Memory B cell (primary cell): ENCODE data around the gene SCO2.

ENCODE experiments used
- ATAC-seq: fragments of 150-1000 bp; cut with Tn5 transposase; 2 replicates; pipeline ENCODE4 v1.10.0; 2021; ENCODE audit warnings: low read depth, mild to moderate bottlenecking, moderate library complexity
- DNase-seq, 2 donors: peaks; one replicate each; pipeline ENCODE4 v3.0.0; 2022; ENCODE audit warnings: low spot score in 2 of 2
- H3K27ac Mint-ChIP-seq: one replicate; pipeline ENCODE4 v1.8.0; 2022; ENCODE audit warnings: mild to moderate bottlenecking, moderate library complexity, mixed read lengths
- H3K27me3 Mint-ChIP-seq: one replicate; pipeline ENCODE4 v1.8.0; 2022; ENCODE audit warnings: mixed read lengths
- H3K36me3 Mint-ChIP-seq: one replicate; pipeline ENCODE4 v1.8.0; 2022; ENCODE audit warnings: mild to moderate bottlenecking, mixed read lengths
- H3K4me1 Mint-ChIP-seq: one replicate; pipeline ENCODE4 v1.8.0; 2022; ENCODE audit warnings: mixed read lengths
- H3K4me3 Mint-ChIP-seq: one replicate; pipeline ENCODE4 v1.8.0; 2022; ENCODE audit warnings: mild to moderate bottlenecking, moderate library complexity, mixed read lengths
- H3K9me3 Mint-ChIP-seq: one replicate; pipeline ENCODE4 v1.8.0; 2022; ENCODE audit warnings: mixed read lengths

The SCO2 gene

GRCh38 chr22:50531546-50531961, 6.2 kb upstream of the SCO2 start:
- H3K9me3 Mint-ChIP-seq, result no peaks in the 10 kb centered on the region
- no peaks in the 10 kb centered on the region for H3K27me3 Mint-ChIP-seq
- peak overlapping the region; percentile 98 for H3K27ac Mint-ChIP-seq
- ATAC-seq, result peak; percentile 54
- peaks cover 35% of the 10 kb centered on the region for H3K4me1 Mint-ChIP-seq
- peak; percentile 78 to 82 for DNase-seq
- peak overlapping the region; percentile 89 for H3K4me3 Mint-ChIP-seq
- no peaks in the 10 kb centered on the region for H3K36me3 Mint-ChIP-seq

GRCh38 chr22:50530877-50531545, 5.6 kb upstream of the SCO2 start:
- H3K4me3 Mint-ChIP-seq, result peak overlapping the region; percentile 89
- peak; percentile 87 to 88 for DNase-seq
- no peaks in the 10 kb centered on the region for H3K9me3 Mint-ChIP-seq
- peak; percentile 52 for ATAC-seq
- H3K27me3 Mint-ChIP-seq, result no peaks in the 10 kb centered on the region
- no peaks in the 10 kb centered on the region for H3K36me3 Mint-ChIP-seq
- peaks cover 35% of the 10 kb centered on the region for H3K4me1 Mint-ChIP-seq
- peak overlapping the region; percentile 98 for H3K27ac Mint-ChIP-seq

GRCh38 chr22:50530580-50530876, 5.1 kb upstream of the SCO2 start:
- Mint-ChIP-seq H3K27me3 (no peaks in the 10 kb centered on the region), H3K9me3 (no peaks in the 10 kb centered on the region), H3K4me3 (peak overlapping the region; percentile 89), H3K4me1 (peaks cover 35% of the 10 kb centered on the region), H3K36me3 (no peaks in the 10 kb centered on the region), H3K27ac (peak overlapping the region; percentile 98)
- DNase-seq, result no peak
- ATAC-seq, result no peak

GRCh38 chr22:50529897-50530579, 4.6 kb upstream of the SCO2 start, which contains the start of gene TYMP:
Gene TYMP, minus strand, starts transcription at chr22:50530012. Its CDS starts 303 bp downstream, at chr22:50529709.
- H3K36me3 Mint-ChIP-seq, result no peaks in the 10 kb centered on the region
- no peaks in the 10 kb centered on the region for H3K9me3 Mint-ChIP-seq
- H3K27ac Mint-ChIP-seq, result peak within 1 kb of the TSS; percentile 98
- no peaks in the 10 kb centered on the region for H3K27me3 Mint-ChIP-seq
- peak within 1 kb of the TSS; percentile 89 for H3K4me3 Mint-ChIP-seq
- peak; percentile 69 to 75 for DNase-seq
- peaks cover 32% of the 10 kb centered on the region for H3K4me1 Mint-ChIP-seq
- peak; percentile 23 for ATAC-seq

GRCh38 chr22:50529416-50529896, 4.1 kb upstream of the SCO2 start:
- Mint-ChIP-seq H3K9me3 (no peaks in the 10 kb centered on the region), H3K27ac (peak overlapping the region; percentile 98), H3K27me3 (no peaks in the 10 kb centered on the region), H3K4me1 (peaks cover 34% of the 10 kb centered on the region), H3K36me3 (no peaks in the 10 kb centered on the region), H3K4me3 (peak overlapping the region; percentile 89)
- DNase-seq (no peak), ATAC-seq (no peak)

GRCh38 chr22:50528682-50529415, 3.5 kb upstream of the SCO2 start:
- DNase-seq (no peak), ATAC-seq (no peak)
- Mint-ChIP-seq H3K4me1 (peaks cover 33% of the 10 kb centered on the region), H3K4me3 (peak overlapping the region; percentile 56), H3K27ac (peak overlapping the region; percentile 37), H3K9me3 (no peaks in the 10 kb centered on the region), H3K27me3 (no peaks in the 10 kb centered on the region), H3K36me3 (no peaks in the 10 kb centered on the region)

- Mint-ChIP-seq H3K9me3 (no peaks in the 10 kb centered on the region), H3K4me3 (peak overlapping the region; percentile 88), H3K36me3 (no peaks in the 10 kb centered on the region), H3K27me3 (no peaks in the 10 kb centered on the region), H3K4me1 (peaks cover 28% of the 10 kb centered on the region), H3K27ac (peak overlapping the region; percentile 93)
- no peak for ATAC-seq
- no peak for DNase-seq
These were observed 2.7 kb upstream of the SCO2 start for GRCh38 chr22:50527921-50528681.

- Mint-ChIP-seq H3K9me3 (no peaks in the 10 kb centered on the region), H3K27me3 (no peaks in the 10 kb centered on the region), H3K36me3 (peaks cover 1% of the 10 kb centered on the region), H3K4me1 (peaks cover 24% of the 10 kb centered on the region), H3K27ac (peak overlapping the region; percentile 93), H3K4me3 (peak overlapping the region; percentile 88)
- DNase-seq (peak in 1 of 2 donors; percentile 38), ATAC-seq (no peak)
These were observed 1.7 kb upstream of the SCO2 start for GRCh38 chr22:50526834-50527801.

- Mint-ChIP-seq H3K27ac (peak overlapping the region; percentile 95), H3K9me3 (no peaks in the 10 kb centered on the region), H3K27me3 (no peaks in the 10 kb centered on the region), H3K36me3 (peaks cover 3% of the 10 kb centered on the region), H3K4me3 (peak overlapping the region; percentile 88), H3K4me1 (peaks cover 24% of the 10 kb centered on the region)
- peak; percentile 26 for ATAC-seq
- DNase-seq, result peak; percentile 82 to 95
These were observed 873 bp upstream of the SCO2 start for GRCh38 chr22:50526108-50526833.

- H3K9me3 Mint-ChIP-seq, result no peaks in the 10 kb centered on the region
- H3K4me3 Mint-ChIP-seq, result peak overlapping the region; percentile 88
- peaks cover 24% of the 10 kb centered on the region for H3K4me1 Mint-ChIP-seq
- H3K27ac Mint-ChIP-seq, result peak overlapping the region; percentile 95
- DNase-seq, result no peak
- H3K36me3 Mint-ChIP-seq, result peaks cover 5% of the 10 kb centered on the region
- H3K27me3 Mint-ChIP-seq, result no peaks in the 10 kb centered on the region
- no peak for ATAC-seq
These were observed 385 bp upstream of the SCO2 start for GRCh38 chr22:50525858-50526107.

- Mint-ChIP-seq H3K27ac (peak overlapping the region; percentile 95), H3K9me3 (no peaks in the 10 kb centered on the region), H3K36me3 (peaks cover 5% of the 10 kb centered on the region)
These were observed 708 bp downstream of the SCO2 start for GRCh38 chr22:50524676-50525103.

GRCh38 chr22:50523806-50524675, 1.4 kb downstream of the SCO2 start:
- Mint-ChIP-seq H3K27me3 (no peaks in the 10 kb centered on the region), H3K9me3 (no peaks in the 10 kb centered on the region), H3K27ac (peak overlapping the region; percentile 95), H3K36me3 (peaks cover 5% of the 10 kb centered on the region), H3K4me1 (peaks cover 24% of the 10 kb centered on the region), H3K4me3 (peak overlapping the region; percentile 88)
- DNase-seq (peak in 1 of 2 donors; percentile 20), ATAC-seq (no peak)

More at GRCh38 chr22:50524676-50525103, 708 bp downstream of the SCO2 start:
- ATAC-seq, result no peak
- peak overlapping the region; percentile 88 for H3K4me3 Mint-ChIP-seq
- no peak for DNase-seq
- peaks cover 24% of the 10 kb centered on the region for H3K4me1 Mint-ChIP-seq
- H3K27me3 Mint-ChIP-seq, result no peaks in the 10 kb centered on the region
